Measurements from ENCODE around the gene TCEANC. TPM values are rescaled to one million over a fixed set of nuclear protein-coding genes. Genes with fewer than 3 reads are reported as not detected.
A peak's percentile ranks its signal among the peaks of the same experiment; 100 is the strongest.

Gene TCEANC
- total RNA-seq, 4 donors from 2014 or later, result 1.3 to 2.6 (median 2.0) TPM

- Histone ChIP-seq H3K27me3 (no peaks in the 10 kb centered on the region), H3K4me3 (peak overlapping the region in 1 of 4 donors; percentile 38), H3K36me3 (no peaks in the 10 kb centered on the region), H3K4me1 (peaks cover 0 to 6% (median 0%) of the 10 kb centered on the region in 3 donors), H3K9me3 (no peaks in the 10 kb centered on the region), H3K27ac (peak overlapping the region in 2 of 4 donors; percentile 18 to 60)
- no peak for DNase-seq
- WGBS, 2 donors, result 82 to 87% methylated on average over 6 of the region's 6 CpGs
- TF ChIP-seq CTCF (IDR thresholded peaks at IDR 0.05), result no peak
- no peak for TF ChIP-seq POLR2A (IDR thresholded peaks at IDR 0.05)
- intact Hi-C loops (cut with DNase I), result no loop called here
Observed at GRCh38 chrX:13661735-13662288, 8.9 kb downstream of the TCEANC start.

GRCh38 chrX:13662355-13662791 lies 9.4 kb downstream of the TCEANC start:
- H3K4me1 ChIP-seq, result peaks cover 0 to 6% (median 0%) of the 10 kb centered on the region in 3 donors
- no peaks in the 10 kb centered on the region for H3K27me3 ChIP-seq
- peak overlapping the region in 1 of 4 donors; percentile 38 for H3K4me3 ChIP-seq
- no peaks in the 10 kb centered on the region for H3K9me3 ChIP-seq
- no peak for TF ChIP-seq POLR2A (IDR thresholded peaks at IDR 0.05)
- TF ChIP-seq CTCF (IDR thresholded peaks at IDR 0.05), result no peak
- peak overlapping the region in 2 of 4 donors; percentile 18 to 60 for H3K27ac ChIP-seq
- DNase-seq, result no peak
- 68 to 83% methylated on average over 2 to 6 of the region's 6 CpGs for WGBS, 2 donors
- intact Hi-C loops (cut with DNase I), result no loop called here
- no peaks in the 10 kb centered on the region for H3K36me3 ChIP-seq

- no peak for TF ChIP-seq CTCF (IDR thresholded peaks at IDR 0.05)
- no peak for TF ChIP-seq POLR2A (IDR thresholded peaks at IDR 0.05)
- H3K4me1 ChIP-seq, result peaks cover 0 to 13% (median 0%) of the 10 kb centered on the region in 3 donors
- WGBS, 2 donors, result 32 to 52% methylated on average over 3 of the region's 3 CpGs
- intact Hi-C loops (cut with DNase I), result no loop called here
- no peak overlapping the region for H3K27ac ChIP-seq
- H3K27me3 ChIP-seq, result no peaks in the 10 kb centered on the region
- no peaks in the 10 kb centered on the region for H3K36me3 ChIP-seq
- H3K4me3 ChIP-seq, result no peak overlapping the region
- no peaks in the 10 kb centered on the region for H3K9me3 ChIP-seq
- no peak for DNase-seq
Observed at GRCh38 chrX:13664020-13664419, 11.1 kb downstream of the TCEANC start.

GRCh38 chrX:13666836-13667235 lies 13.9 kb downstream of the TCEANC start:
- Histone ChIP-seq H3K4me1 (peaks cover 6 to 17% (median 6%) of the 10 kb centered on the region in 3 donors), H3K4me3 (no peak overlapping the region), H3K9me3 (no peaks in the 10 kb centered on the region), H3K27me3 (no peaks in the 10 kb centered on the region), H3K36me3 (no peaks in the 10 kb centered on the region), H3K27ac (no peak overlapping the region)
- TF ChIP-seq CTCF (IDR thresholded peaks at IDR 0.05), result no peak
- TF ChIP-seq POLR2A (IDR thresholded peaks at IDR 0.05), result no peak
- intact Hi-C loops (cut with DNase I), result no loop called here
- 86 to 90% methylated on average over 3 of the region's 3 CpGs for WGBS, 2 donors
- DNase-seq, result no peak

- TF ChIP-seq POLR2A (IDR thresholded peaks at IDR 0.05), result no peak
- no peak for TF ChIP-seq CTCF (IDR thresholded peaks at IDR 0.05)
- DNase-seq, result no peak
- no peaks in the 10 kb centered on the region for H3K9me3 ChIP-seq
- intact Hi-C loops (cut with DNase I), result no loop called here
- no peak overlapping the region for H3K27ac ChIP-seq
- no peak overlapping the region for H3K4me3 ChIP-seq
- H3K27me3 ChIP-seq, result no peaks in the 10 kb centered on the region
- no peaks in the 10 kb centered on the region for H3K36me3 ChIP-seq
- H3K4me1 ChIP-seq, result peaks cover 6 to 17% (median 6%) of the 10 kb centered on the region in 3 donors
Observed at GRCh38 chrX:13667919-13668318, 15.0 kb downstream of the TCEANC start.

Measured in esophagus squamous epithelium (tissue), 5 donors.